GM10266 (cell line): ENCODE measurements around the gene FBN1.

Source experiments
- DNase-seq: peaks from one replicate; pipeline ENCODE4 v3.0.0; 2012; ENCODE audit errors: extremely low spot score
- CTCF ChIP-seq: IDR thresholded peaks from 2 replicates; pipeline ENCODE4 v1.5.1; 2012; ENCODE audit warnings: mild to moderate bottlenecking, low read depth; ENCODE audit not compliant: control insufficient read depth, insufficient read depth; ENCODE audit errors: missing control alignments

Gene FBN1

GRCh38 chr15:48413304-48413703 is 232.2 kb downstream of the FBN1 start:
- no peak for DNase-seq
- TF ChIP-seq CTCF, result no peak

GRCh38 chr15:48411971-48412591 is 233.4 kb downstream of the FBN1 start:
- DNase-seq, result no peak
- TF ChIP-seq CTCF, result no peak

GRCh38 chr15:48409623-48410022 is 235.9 kb downstream of the FBN1 start:
- peak; percentile 14 for DNase-seq
- no peak for TF ChIP-seq CTCF

GRCh38 chr15:48408327-48408726 is 237.2 kb downstream of the FBN1 start:
- no peak for DNase-seq
- no peak for TF ChIP-seq CTCF

- no peak for TF ChIP-seq CTCF
- no peak for DNase-seq
These were observed 237.9 kb downstream of the FBN1 start for GRCh38 chr15:48407646-48408045.

- no peak for DNase-seq
- no peak for TF ChIP-seq CTCF
These were observed 238.6 kb downstream of the FBN1 start for GRCh38 chr15:48406911-48407310.

GRCh38 chr15:48406266-48406891 is 239.1 kb downstream of the FBN1 start:
- no peak for TF ChIP-seq CTCF
- no peak for DNase-seq
